ENCODE results near the gene SLC38A7.

GRCh38 chr16:58644108-58644507, 40.5 kb downstream of the SLC38A7 start:
- TF ChIP-seq CTCF (IDR thresholded peaks at IDR 0.05; ENCODE audit: insufficient read depth, low read depth, low read length) (no peak), EZH2 (IDR thresholded peaks at IDR 0.05; ENCODE audit: insufficient read depth, low read length) (no peak)

Data from astrocyte (in vitro differentiated cells and primary cell).